ENCODE data around the gene CCDC30.
A peak's percentile ranks its signal among the peaks of the same experiment; 100 is the strongest.

CCDC30 gene

GRCh38 chr1:42529724-42530181 lies 66.7 kb downstream of the CCDC30 start:
- Histone ChIP-seq H3K9me2 (replicated peaks; ENCODE audit: low read depth, low read length) (no peaks in the 10 kb centered on the region), H3K4me3 (ENCODE audit: low read length, poor library complexity, severe bottlenecking) (peak overlapping the region; percentile 10), H3K27me3 (ENCODE audit: insufficient read depth, low read length, poor library complexity, severe bottlenecking) (peaks cover 4% of the 10 kb centered on the region), H3K4me2 (ENCODE audit: low read depth, low read length, poor library complexity, severe bottlenecking) (peak overlapping the region; percentile 64), H3K9me3 (ENCODE audit: insufficient read depth, low read depth, low read length) (no peaks in the 10 kb centered on the region), H2AFZ (ENCODE audit: low read length) (peak overlapping the region; percentile 77), H3K4me1 (ENCODE audit: insufficient read depth, low read length, poor library complexity, severe bottlenecking) (peaks cover 5% of the 10 kb centered on the region), H4K20me1 (ENCODE audit: insufficient read depth, low read length, poor library complexity, severe bottlenecking) (no peaks in the 10 kb centered on the region), H3K9ac (ENCODE audit: low read depth, low read length, poor library complexity, severe bottlenecking) (no peak overlapping the region), H3F3A (ENCODE audit: low read depth) (no peaks in the 10 kb centered on the region), H3K79me2 (ENCODE audit: insufficient read depth, low read length) (no peaks in the 10 kb centered on the region), H3K36me3 (ENCODE audit: insufficient read depth, low read length) (no peaks in the 10 kb centered on the region)
- TF ChIP-seq CTCF (conservative IDR thresholded peaks at IDR 0.05; ENCODE audit: low read length) (no peak), EZH2phosphoT487 (IDR thresholded peaks at IDR 0.05; ENCODE audit: borderline replicate concordance) (no peak)

- H3K79me2 ChIP-seq (ENCODE audit: insufficient read depth, low read length), result no peaks in the 10 kb centered on the region
- H3K9me3 ChIP-seq (ENCODE audit: insufficient read depth, low read depth, low read length), result no peaks in the 10 kb centered on the region
- no peak for TF ChIP-seq CTCF (conservative IDR thresholded peaks at IDR 0.05; ENCODE audit: low read length)
- TF ChIP-seq EZH2phosphoT487 (IDR thresholded peaks at IDR 0.05; ENCODE audit: borderline replicate concordance), result no peak
- H3K36me3 ChIP-seq (ENCODE audit: insufficient read depth, low read length), result no peaks in the 10 kb centered on the region
- no peak overlapping the region for H3K9ac ChIP-seq (ENCODE audit: low read depth, low read length, poor library complexity, severe bottlenecking)
- no peaks in the 10 kb centered on the region for H3F3A ChIP-seq (ENCODE audit: low read depth)
- no peak overlapping the region for H3K4me2 ChIP-seq (ENCODE audit: low read depth, low read length, poor library complexity, severe bottlenecking)
- peaks cover 5% of the 10 kb centered on the region for H3K4me1 ChIP-seq (ENCODE audit: insufficient read depth, low read length, poor library complexity, severe bottlenecking)
- no peak overlapping the region for H3K4me3 ChIP-seq (ENCODE audit: low read length, poor library complexity, severe bottlenecking)
- H3K27me3 ChIP-seq (ENCODE audit: insufficient read depth, low read length, poor library complexity, severe bottlenecking), result no peaks in the 10 kb centered on the region
- no peaks in the 10 kb centered on the region for H3K9me2 ChIP-seq (replicated peaks; ENCODE audit: low read depth, low read length)
- H2AFZ ChIP-seq (ENCODE audit: low read length), result no peak overlapping the region
- H4K20me1 ChIP-seq (ENCODE audit: insufficient read depth, low read length, poor library complexity, severe bottlenecking), result no peaks in the 10 kb centered on the region
Observed at GRCh38 chr1:42531043-42531442, 68.0 kb downstream of the CCDC30 start.

GRCh38 chr1:42533101-42533863 lies 70.2 kb downstream of the CCDC30 start:
- TF ChIP-seq CTCF (conservative IDR thresholded peaks at IDR 0.05; ENCODE audit: low read length) (peak; percentile 24), EZH2phosphoT487 (IDR thresholded peaks at IDR 0.05; ENCODE audit: borderline replicate concordance) (no peak)
- Histone ChIP-seq H3K27me3 (ENCODE audit: insufficient read depth, low read length, poor library complexity, severe bottlenecking) (no peaks in the 10 kb centered on the region), H3K4me2 (ENCODE audit: low read depth, low read length, poor library complexity, severe bottlenecking) (no peak overlapping the region), H3K9ac (ENCODE audit: low read depth, low read length, poor library complexity, severe bottlenecking) (no peak overlapping the region), H3F3A (ENCODE audit: low read depth) (no peaks in the 10 kb centered on the region), H3K36me3 (ENCODE audit: insufficient read depth, low read length) (no peaks in the 10 kb centered on the region), H3K4me1 (ENCODE audit: insufficient read depth, low read length, poor library complexity, severe bottlenecking) (peaks cover 5% of the 10 kb centered on the region), H3K9me2 (replicated peaks; ENCODE audit: low read depth, low read length) (no peaks in the 10 kb centered on the region), H3K4me3 (ENCODE audit: low read length, poor library complexity, severe bottlenecking) (no peak overlapping the region), H2AFZ (ENCODE audit: low read length) (no peak overlapping the region), H4K20me1 (ENCODE audit: insufficient read depth, low read length, poor library complexity, severe bottlenecking) (no peaks in the 10 kb centered on the region), H3K79me2 (ENCODE audit: insufficient read depth, low read length) (no peaks in the 10 kb centered on the region), H3K9me3 (ENCODE audit: insufficient read depth, low read depth, low read length) (no peaks in the 10 kb centered on the region)
